Liver (tissue), 3 donors: ENCODE data around the gene SRSF10.

ENCODE experiments used
- ATF3 ChIP-seq: IDR thresholded peaks from 2 replicates; pipeline ENCODE4 v1.6.1; 2016; ENCODE audit warnings: antibody characterized with exemption
- CTCF ChIP-seq: fragments of 150-350 bp; IDR thresholded peaks from 2 replicates; pipeline ENCODE4 v1.5.1; 2017; ENCODE audit warnings: improper control_type of control experiment, low read depth, low read length; ENCODE audit not compliant: missing input control
- FOXA1 ChIP-seq: IDR thresholded peaks from 2 replicates; pipeline ENCODE4 v1.6.1; 2016; ENCODE audit warnings: antibody characterized with exemption
- TF ChIP-seq, protein P1 (sequence below): IDR thresholded peaks from 2 replicates; pipeline ENCODE4 v1.6.1; 2016; ENCODE audit warnings: antibody characterized with exemption
- donor health status: healthy.
- donor health status: healthy.

- TF ChIP-seq CTCF: no peak
- TF ChIP-seq, protein P1, sequence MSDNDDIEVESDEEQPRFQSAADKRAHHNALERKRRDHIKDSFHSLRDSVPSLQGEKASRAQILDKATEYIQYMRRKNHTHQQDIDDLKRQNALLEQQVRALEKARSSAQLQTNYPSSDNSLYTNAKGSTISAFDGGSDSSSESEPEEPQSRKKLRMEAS: no peak
- TF ChIP-seq FOXA1: no peak
- no peak for TF ChIP-seq ATF3
Measured at GRCh38 chr1:23930861-23931490, 49.2 kb downstream of the SRSF10 start.
